Liver (tissue), 9 donors: ENCODE results near the gene SGO1. TPM values are rescaled to one million over a fixed set of nuclear protein-coding genes. Genes with fewer than 3 reads are reported as not detected.
A peak's percentile ranks its signal among the peaks of the same experiment; 100 is the strongest.

Experiments used
- DNase-seq: peaks from one replicate; pipeline ENCODE4 v3.0.0-alpha.2; 2017; ENCODE audit warnings: low spot score
- H3K27ac ChIP-seq, 2 donors: one replicate each; pipeline ENCODE4 v1.7.0; 2013; ENCODE audit warnings: inconsistent platforms in 2 of 2, low read length in 2 of 2, control low read depth in 1 of 2, low read depth in 1 of 2, mild to moderate bottlenecking in 1 of 2
- H3K27me3 ChIP-seq, 4 donors: one replicate each; pipeline versions ENCODE4 v1.6.1 to v1.7.0; 2013; ENCODE audit warnings: low read length in 3 of 4, inconsistent platforms in 1 of 4, mild to moderate bottlenecking in 1 of 4, moderate library complexity in 1 of 4; ENCODE audit not compliant: control insufficient read depth in 4 of 4, insufficient read depth in 4 of 4
- H3K36me3 ChIP-seq, 4 donors: one replicate each; pipeline versions ENCODE4 v1.6.1 to v1.7.0; 2013; ENCODE audit warnings: low read length in 3 of 4, mild to moderate bottlenecking in 3 of 4, low read depth in 1 of 4, moderate library complexity in 1 of 4; ENCODE audit not compliant: control insufficient read depth in 4 of 4, insufficient read depth in 3 of 4
- H3K4me1 ChIP-seq, 4 donors: one replicate each; pipeline versions ENCODE4 v1.6.1 to v1.7.0; 2013; ENCODE audit warnings: low read length in 3 of 4, mild to moderate bottlenecking in 3 of 4, moderate library complexity in 1 of 4; ENCODE audit not compliant: control insufficient read depth in 4 of 4, insufficient read depth in 4 of 4
- H3K4me3 ChIP-seq, 3 donors: one replicate each; pipeline versions ENCODE4 v1.6.1 to v1.7.0; 2013; ENCODE audit warnings: low read length in 3 of 3, control low read depth in 1 of 3, low read depth in 1 of 3, mild to moderate bottlenecking in 1 of 3
- H3K9ac ChIP-seq, 2 donors: one replicate each; pipeline ENCODE4 v1.7.0; 2013; ENCODE audit warnings: low read length in 2 of 2, mild to moderate bottlenecking in 2 of 2, moderate library complexity in 2 of 2, control low read depth in 1 of 2, low read depth in 1 of 2
- H3K9me3 ChIP-seq, 4 donors: one replicate each; pipeline versions ENCODE4 v1.6.1 to v1.7.0; 2013; ENCODE audit warnings: low read length in 3 of 4; ENCODE audit not compliant: control insufficient read depth in 4 of 4
- ATF3 ChIP-seq: IDR thresholded peaks from 2 replicates; pipeline ENCODE4 v1.6.1; 2016; ENCODE audit warnings: antibody characterized with exemption
- CTCF ChIP-seq: fragments of 150-350 bp; IDR thresholded peaks from 2 replicates; pipeline ENCODE4 v1.5.1; 2017; ENCODE audit warnings: improper control_type of control experiment, low read depth, low read length; ENCODE audit not compliant: missing input control
- EGR1 ChIP-seq, 2 donors: IDR thresholded peaks; 2 replicates each; pipeline ENCODE4 v1.6.1; 2016 to 2018; ENCODE audit warnings: antibody characterized with exemption in 2 of 2, low read depth in 2 of 2
- FOXA2 ChIP-seq: IDR thresholded peaks from 2 replicates; pipeline ENCODE4 v1.6.1; 2016; ENCODE audit warnings: antibody characterized with exemption
- GABPA ChIP-seq, 2 donors: IDR thresholded peaks in 1 of 2; conservative IDR thresholded peaks in 1 of 2; 2 replicates each; pipeline ENCODE4 v1.6.1; 2016; ENCODE audit warnings: antibody characterized with exemption in 2 of 2, mild to moderate bottlenecking in 1 of 2, moderate library complexity in 1 of 2
- HNF4A ChIP-seq, 2 donors: conservative IDR thresholded peaks; 2 replicates each; pipeline ENCODE4 v1.6.1; 2016; ENCODE audit warnings: antibody characterized with exemption in 2 of 2, mild to moderate bottlenecking in 2 of 2
- HNF4G ChIP-seq: IDR thresholded peaks from 2 replicates; pipeline ENCODE4 v1.6.1; 2016; ENCODE audit warnings: antibody characterized with exemption
- JUND ChIP-seq, 2 donors: IDR thresholded peaks; 2 replicates each; pipeline ENCODE4 v1.6.1; 2016; ENCODE audit warnings: antibody characterized with exemption in 2 of 2
- MAX ChIP-seq: IDR thresholded peaks from 2 replicates; pipeline ENCODE4 v1.6.1; 2016; ENCODE audit warnings: antibody characterized with exemption
- NR2F2 ChIP-seq: IDR thresholded peaks from 2 replicates; pipeline ENCODE4 v1.6.1; 2016; ENCODE audit warnings: antibody characterized with exemption
- RAD21 ChIP-seq, 2 donors: IDR thresholded peaks; 2 replicates each; pipeline ENCODE4 v1.6.1; 2016; ENCODE audit warnings: antibody characterized with exemption in 2 of 2, mild to moderate bottlenecking in 2 of 2
- REST ChIP-seq: IDR thresholded peaks from 2 replicates; pipeline ENCODE4 v1.6.1; 2016; ENCODE audit warnings: antibody characterized with exemption, mild to moderate bottlenecking
- RXRA ChIP-seq, 2 donors: IDR thresholded peaks; 2 replicates each; pipeline ENCODE4 v1.6.1; 2017 to 2018; ENCODE audit warnings: antibody characterized with exemption in 2 of 2, mild to moderate bottlenecking in 1 of 2
- SP1 ChIP-seq: IDR thresholded peaks from 2 replicates; pipeline ENCODE4 v1.6.1; 2018; ENCODE audit warnings: antibody characterized with exemption, mild to moderate bottlenecking
- TAF1 ChIP-seq: conservative IDR thresholded peaks from 2 replicates; pipeline ENCODE4 v1.6.1; 2016; ENCODE audit warnings: antibody characterized with exemption, mild to moderate bottlenecking
- ZBTB33 ChIP-seq: IDR thresholded peaks from 2 replicates; pipeline ENCODE4 v1.6.1; 2016; ENCODE audit warnings: antibody characterized with exemption
- WGBS: extraction: QIAGEN DNeasy Blood & Tissue Kit; methylation state at CpG from one replicate; pipeline ENCODE4 v1.1.7; 2013; 5-methylcytosine and 5-hydroxymethylcytosine counted together
- polyA plus RNA-seq, 2 donors: library from polyadenylated mRNA; stranded (reverse) in 1 of 2; unstranded in 1 of 2; fragments of 200-250 nt in 1 of 2; fragments of >200 nt in 1 of 2; fragmentation: Nextera tagmentation in 1 of 2; extraction: Ambion mirVana in 1 of 2; gene quantifications; one replicate each; pipeline versions ENCODE4 v1.2.1 to v1.2.3, GENCODE V29; 2013 to 2015
- total RNA-seq, 2 donors: library from RNA; depleted of rRNA; stranded (reverse); fragments of >200 nt; gene quantifications; one replicate each; pipeline ENCODE4 v1.2.3, GENCODE V29; 2014
- donor health status: healthy.
- donor health status: healthy.
- donor health status: healthy.
- donor health status: healthy.
- donor health status: healthy.

SGO1 gene
- total and polyA plus RNA-seq, 4 donors, result 0.42 to 9.6 (median 0.71) TPM

GRCh38 chr3:20190991-20191390 lies 5.0 kb upstream of the SGO1 start:
- Histone ChIP-seq H3K27ac (no peak overlapping the region), H3K27me3 (no peaks in the 10 kb centered on the region), H3K4me3 (no peak overlapping the region), H3K36me3 (no peaks in the 10 kb centered on the region), H3K9me3 (no peaks in the 10 kb centered on the region), H3K9ac (no peak overlapping the region), H3K4me1 (peaks cover 0 to 5% (median 2%) of the 10 kb centered on the region in 4 donors)
- DNase-seq, result no peak
- WGBS, result 76% methylated on average over 5 of the region's 5 CpGs
- no peak for TF ChIP-seq REST
- TF ChIP-seq HNF4A (conservative IDR thresholded peaks at IDR 0.05), result no peak
- TF ChIP-seq HNF4G, result no peak

- WGBS, result 1% methylated on average over 9 of the region's 9 CpGs
- H3K36me3 ChIP-seq, result no peaks in the 10 kb centered on the region
- peak in 1 of 2 donors; percentile 1 for TF ChIP-seq HNF4A (conservative IDR thresholded peaks at IDR 0.05)
- peak; percentile 79 for TF ChIP-seq TAF1
- TF ChIP-seq RXRA (IDR thresholded peaks at IDR 0.05), result peak; percentile 16 to 40
- TF ChIP-seq REST, result peak; percentile 51
- no peak for TF ChIP-seq MAX
- no peaks in the 10 kb centered on the region for H3K27me3 ChIP-seq
- peak overlapping the region; percentile 70 to 85 (median 78) for H3K4me3 ChIP-seq
- no peaks in the 10 kb centered on the region for H3K9me3 ChIP-seq
- peak overlapping the region; percentile 82 to 98 for H3K9ac ChIP-seq
- DNase-seq, result no peak
- peak overlapping the region; percentile 91 to 94 for H3K27ac ChIP-seq
- H3K4me1 ChIP-seq, result peaks cover 0 to 13% (median 10%) of the 10 kb centered on the region in 4 donors
These were observed 596 bp upstream of the SGO1 start for GRCh38 chr3:20186600-20187004.

- WGBS, result 20% methylated on average over 12 of the region's 12 CpGs
These were observed 701 bp downstream of the SGO1 start for GRCh38 chr3:20185331-20185678.

More at GRCh38 chr3:20185331-20185678, 701 bp downstream of the SGO1 start:
- DNase-seq, result peak; percentile 35
- H3K9ac ChIP-seq, result peak overlapping the region in 1 of 2 donors; percentile 37
- H3K27ac ChIP-seq, result no peak overlapping the region
- no peaks in the 10 kb centered on the region for H3K27me3 ChIP-seq
- no peaks in the 10 kb centered on the region for H3K36me3 ChIP-seq
- no peaks in the 10 kb centered on the region for H3K9me3 ChIP-seq
- peaks cover 0 to 13% (median 10%) of the 10 kb centered on the region in 4 donors for H3K4me1 ChIP-seq
- no peak for TF ChIP-seq HNF4G
- no peak for TF ChIP-seq TAF1
- TF ChIP-seq JUND (IDR thresholded peaks at IDR 0.05), result no peak
- TF ChIP-seq GABPA (IDR thresholded peaks at IDR 0.05 in 1 of 2, conservative IDR thresholded peaks at IDR 0.05 in 1 of 2), result no peak
- TF ChIP-seq RAD21 (IDR thresholded peaks at IDR 0.05), result no peak
- no peak for TF ChIP-seq ATF3
- no peak for TF ChIP-seq FOXA2
- no peak for TF ChIP-seq ZBTB33
- TF ChIP-seq EGR1 (IDR thresholded peaks at IDR 0.05; ENCODE audit: low read depth in 2 of 2), result no peak
- no peak for TF ChIP-seq SP1
- no peak for TF ChIP-seq CTCF
- TF ChIP-seq NR2F2, result no peak
- TF ChIP-seq MAX, result no peak
- H3K4me3 ChIP-seq, result peak overlapping the region in 2 of 3 donors; percentile 70 to 85
